HCT116 (cell line): Measurements from ENCODE around the gene NCBP1. TPM values are rescaled to one million over a fixed set of nuclear protein-coding genes. Genes with fewer than 3 reads are reported as not detected.

Source experiments
- ATAC-seq: fragments of 200-7000 bp; cut with Tn5 transposase; 2 replicates; pipeline ENCODE4 v1.9.1; 2020; ENCODE audit warnings: mild to moderate bottlenecking, moderate library complexity
- BruUV-seq: library from RNA; stranded (reverse); fragments of 400-500 nt; replicated peaks from 2 replicates; lab custom pipeline; 2021; lab: Mats Ljungman, UMichigan
- CTCF ChIA-PET: fragments of 300-600 bp; sonication (Branson Sonifier 250); formaldehyde crosslinking; loops from one replicate; lab custom pipeline; 2021; ENCODE audit warnings: antibody characterized with exemption; lab: Charles Lee
- POLR2A ChIA-PET: fragments of 300-600, 350-600 bp; sonication (Branson Sonifier 250); formaldehyde crosslinking; loops from one replicate; lab custom pipeline; 2021; ENCODE audit warnings: antibody characterized with exemption; lab: Charles Lee
- RAD21 ChIA-PET, 2 experiments: fragments of 300-600 bp; sonication (Branson Sonifier 250); formaldehyde crosslinking; loops; one replicate each; lab custom pipeline; 2023; ENCODE audit warnings: low total read pairs in 2 of 2; ENCODE audit not compliant: uncharacterized antibody in 2 of 2, unreplicated experiment in 2 of 2, low non-redundant PET in 1 of 2; lab: Charles Lee
- DNase-seq: peaks from one replicate; pipeline ENCODE4 v3.0.0-alpha.2; 2010; ENCODE audit warnings: low read depth, low spot score
- H2AFZ ChIP-seq: fragments of 200-600 bp; shearing (Covaris generic), sonication (generic); 2 replicates; pipeline ENCODE4 v1.6.1; 2017; ENCODE audit warnings: low read depth, mixed run types, mixed read lengths, antibody characterized with exemption, low read length; ENCODE audit not compliant: poor library complexity, severe bottlenecking
- H3K27ac ChIP-seq: 2 replicates; pipeline ENCODE4 v1.5.1; 2012; ENCODE audit warnings: low read depth, low read length
- H3K27me3 ChIP-seq: fragments of 200-600 bp; sonication (generic); 2 replicates; pipeline ENCODE4 v1.6.1; 2016; ENCODE audit warnings: mixed run types, low read length, mixed read lengths; ENCODE audit not compliant: insufficient read depth
- H3K36me3 ChIP-seq, 2 experiments: fragments of 200-500 bp in 1 of 2; fragments of 200-600 bp in 1 of 2; sonication (Bioruptor generic) in 1 of 2; sonication (generic) in 1 of 2; 2 replicates each; pipeline versions ENCODE4 v1.5.1 to v1.6.1; 2014 to 2016; ENCODE audit warnings: low read length in 2 of 2, inconsistent platforms in 1 of 2, mixed read lengths in 1 of 2, mixed run types in 1 of 2; ENCODE audit not compliant: insufficient read depth in 2 of 2, control insufficient read depth in 1 of 2
- H3K4me1 ChIP-seq, 2 experiments: fragments of 200-600 bp in 1 of 2; sonication (generic) in 1 of 2; 2 replicates each; pipeline versions ENCODE4 v1.5.1 to v1.6.1; 2012 to 2017; ENCODE audit warnings: low read length in 2 of 2, inconsistent platforms in 1 of 2, mild to moderate bottlenecking in 1 of 2, mixed read lengths in 1 of 2, mixed run types in 1 of 2, moderate library complexity in 1 of 2; ENCODE audit not compliant: insufficient read depth in 2 of 2, control insufficient read depth in 1 of 2
- H3K4me2 ChIP-seq: fragments of 200-600 bp; sonication (generic); 2 replicates; pipeline ENCODE4 v1.6.1; 2017; ENCODE audit warnings: mixed run types, low read length, mixed read lengths
- H3K4me3 ChIP-seq, 2 experiments: fragments of 200-600 bp in 1 of 2; sonication (generic) in 1 of 2; replicated peaks in 1 of 2; 2 replicates each; pipeline ENCODE4 v1.5.1; 2011 to 2016; ENCODE audit warnings: low read length in 2 of 2, control low read depth in 1 of 2, low read depth in 1 of 2, mild to moderate bottlenecking in 1 of 2, mixed read lengths in 1 of 2, mixed run types in 1 of 2
- H3K79me2 ChIP-seq: fragments of 200-600 bp; sonication (generic); 2 replicates; pipeline ENCODE4 v1.6.1; 2017; ENCODE audit warnings: mild to moderate bottlenecking, mixed run types, low read length, moderate library complexity, mixed read lengths; ENCODE audit not compliant: insufficient read depth
- H3K9ac ChIP-seq: fragments of 200-600 bp; sonication (generic); 2 replicates; pipeline ENCODE4 v1.6.1; 2016; ENCODE audit warnings: low read length, mixed read lengths
- H3K9me2 ChIP-seq: fragments of 200-600 bp; sonication (generic), shearing (Covaris generic); 2 replicates; pipeline ENCODE4 v1.6.1; 2017; ENCODE audit warnings: mixed run types, mild to moderate bottlenecking, moderate library complexity; ENCODE audit not compliant: insufficient read depth
- H3K9me3 ChIP-seq, 2 experiments: fragments of 200-500 bp in 1 of 2; fragments of 200-600 bp in 1 of 2; sonication (Bioruptor generic) in 1 of 2; sonication (generic) in 1 of 2; 2 replicates each; pipeline ENCODE4 v1.6.1; 2014 to 2017; ENCODE audit warnings: low read length in 2 of 2, mixed read lengths in 2 of 2, inconsistent platforms in 1 of 2, low read depth in 1 of 2, mild to moderate bottlenecking in 1 of 2, mixed run types in 1 of 2, moderate library complexity in 1 of 2; ENCODE audit not compliant: control insufficient read depth in 1 of 2, insufficient read depth in 1 of 2
- H4K20me1 ChIP-seq: fragments of 200-600 bp; sonication (generic), shearing (Covaris generic); 2 replicates; pipeline ENCODE4 v1.6.1; 2017; ENCODE audit warnings: mixed run types, mild to moderate bottlenecking, moderate library complexity; ENCODE audit not compliant: insufficient read depth
- EZH2 ChIP-seq: fragments of 200-600 bp; sonication (generic); IDR thresholded peaks from 2 replicates; pipeline ENCODE4 v1.6.1; 2017; ENCODE audit warnings: antibody characterized with exemption, mixed run types
- MAX ChIP-seq: IDR thresholded peaks from 2 replicates; pipeline ENCODE4 v1.6.1; 2012
- POLR2AphosphoS5 ChIP-seq: IDR thresholded peaks from 2 replicates; pipeline ENCODE4 v1.6.1; 2011; ENCODE audit warnings: mild to moderate bottlenecking, low read depth, low read length, moderate library complexity
- RAD21 ChIP-seq: IDR thresholded peaks from 2 replicates; pipeline ENCODE4 v1.6.1; 2012; ENCODE audit warnings: low read depth, mild to moderate bottlenecking
- SIN3A ChIP-seq: IDR thresholded peaks from 2 replicates; pipeline ENCODE4 v1.6.1; 2012; ENCODE audit warnings: low read depth
- TCF7L2 ChIP-seq: IDR thresholded peaks from 2 replicates; pipeline ENCODE4 v1.7.0; 2011; ENCODE audit warnings: borderline replicate concordance, inconsistent platforms; ENCODE audit not compliant: insufficient read depth, insufficient read length; ENCODE audit errors: extremely low read depth
- YY1 ChIP-seq: IDR thresholded peaks from 2 replicates; pipeline ENCODE4 v1.6.1; 2011; ENCODE audit warnings: low read length, low read depth, moderate library complexity, mild to moderate bottlenecking; ENCODE audit not compliant: insufficient replicate concordance; ENCODE audit errors: extremely low read depth
- ZBTB33 ChIP-seq: IDR thresholded peaks from 2 replicates; pipeline ENCODE4 v1.6.1; 2011; ENCODE audit warnings: mild to moderate bottlenecking, low read length, moderate library complexity; ENCODE audit not compliant: insufficient replicate concordance; ENCODE audit errors: extremely low read depth
- intact Hi-C: fragments of 100-400 bp; cut with micrococcal nuclease; formaldehyde crosslinking; loops from 2 replicates; pipeline ENCODE4 v1.10.0; 2022
- total RNA-seq: library from RNA; stranded (reverse); gene quantifications from one replicate; pipeline ENCODE4 v1.2.1, GENCODE V29; 2021; ENCODE audit not compliant: unreplicated experiment

NCBP1 gene
- total RNA-seq, 1 experiment from 2014 or later: 32.9 TPM

GRCh38 chr9:97668485-97668884 lies 34.9 kb downstream of the NCBP1 start (continued):
- TF ChIP-seq ZBTB33: no peak

GRCh38 chr9:97670586-97670985 lies 37.0 kb downstream of the NCBP1 start:
- H4K20me1 ChIP-seq: no peaks in the 10 kb centered on the region
- H3K36me3 ChIP-seq: peaks cover 86 to 88% of the 10 kb centered on the region in 2 experiments
- no peak overlapping the region for H2AFZ ChIP-seq
- H3K4me3 ChIP-seq: no peak overlapping the region
- POLR2A ChIA-PET: no interaction called here
- no peak for ATAC-seq
- intact Hi-C loops: no loop called here
- no peak for TF ChIP-seq EZH2
- TF ChIP-seq MAX: no peak
- TF ChIP-seq YY1: no peak
- TF ChIP-seq POLR2AphosphoS5: no peak
- no peak for TF ChIP-seq TCF7L2
- no peak for TF ChIP-seq RAD21
- no peak for TF ChIP-seq ZBTB33
- no peak for TF ChIP-seq SIN3A
- TF ChIP-seq, all 23 proteins: peak for 0
- H3K27ac ChIP-seq: no peak overlapping the region
- H3K4me2 ChIP-seq: no peak overlapping the region
- no peak for DNase-seq
- H3K9me3 ChIP-seq: no peaks in the 10 kb centered on the region
- H3K4me1 ChIP-seq: no peaks in the 10 kb centered on the region
- no peaks in the 10 kb centered on the region for H3K27me3 ChIP-seq
- no TSS peak for BruUV-seq
- no peaks in the 10 kb centered on the region for H3K79me2 ChIP-seq
- ChIA-PET RAD21 (no interaction called here), CTCF (no interaction called here)
- no peaks in the 10 kb centered on the region for H3K9me2 ChIP-seq
- H3K9ac ChIP-seq: no peak overlapping the region
